Measurements from ENCODE around the gene KRTAP12-3. TPM values are rescaled to one million over a fixed set of nuclear protein-coding genes. Genes with fewer than 3 reads are reported as not detected.
"Not testable (repeated sequence)": the region's sequence is repeated elsewhere in the genome, so short reads cannot be mapped to it uniquely, and the experiment has no call there.

Gene KRTAP12-3, protein sequence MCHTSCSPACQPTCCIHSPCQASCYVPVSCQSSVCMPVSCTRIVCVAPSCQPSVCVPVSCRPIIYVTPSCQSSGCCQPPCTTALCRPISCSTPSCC
- total RNA-seq, result not detected
- not detected for polyA plus RNA-seq
- long read RNA-seq, donor 1, result 0 reads
- long read RNA-seq, donor 2, result 0 reads
- long read RNA-seq, donor 3, result 0 reads

DNA sequence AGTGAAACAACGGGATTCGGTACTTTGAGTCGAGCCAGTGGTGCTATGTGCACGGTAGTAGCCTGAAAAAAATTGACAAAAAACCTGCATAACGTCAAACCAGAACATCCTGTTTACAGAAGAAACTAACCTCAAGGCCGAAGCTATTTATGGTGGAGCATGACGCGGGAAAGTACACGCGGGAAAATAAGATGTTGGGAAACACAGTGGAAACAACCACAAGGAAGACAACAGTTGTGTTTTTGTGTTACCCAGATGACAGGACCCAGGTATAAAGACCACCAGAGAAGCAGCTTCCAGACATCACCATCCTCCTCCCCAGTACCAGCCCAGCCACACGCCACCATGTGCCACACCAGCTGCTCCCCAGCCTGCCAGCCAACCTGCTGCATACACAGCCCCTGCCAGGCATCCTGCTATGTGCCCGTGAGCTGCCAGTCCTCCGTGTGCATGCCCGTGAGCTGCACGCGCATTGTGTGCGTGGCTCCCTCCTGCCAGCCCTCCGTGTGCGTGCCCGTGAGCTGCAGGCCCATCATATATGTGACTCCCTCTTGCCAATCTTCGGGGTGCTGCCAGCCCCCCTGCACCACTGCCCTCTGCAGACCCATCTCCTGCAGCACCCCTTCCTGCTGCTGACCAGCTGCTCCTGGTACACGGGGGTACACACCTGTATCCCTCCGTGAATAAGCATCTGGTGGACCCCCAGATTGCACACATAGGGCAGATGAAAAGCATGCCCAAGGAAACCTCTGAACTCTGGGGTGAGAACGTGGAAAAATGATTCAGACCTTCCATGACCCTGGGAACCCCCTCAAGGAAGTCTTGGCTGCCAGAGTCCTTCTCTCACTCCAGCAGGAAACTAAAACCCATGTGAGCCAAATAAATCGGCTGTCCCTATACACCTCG, at the start of gene KRTAP12-3:
TSS of gene KRTAP12-3 (plus strand) at position 298 of the 906 bp plus-strand sequence. CDS start at position 346, 48 bp downstream.
- Histone ChIP-seq H3K4me1 (peaks cover 0 to 4% (median 0%) of the 10 kb centered on the region in 12 donors), H3K4me3 (no peak within 1 kb of the TSS), H3K27me3 (peaks cover 0 to 8% (median 0%) of the 10 kb centered on the region in 9 donors), H3K9me3 (peaks cover 0 to 17% (median 4%) of the 10 kb centered on the region in 12 donors), H3K36me3 (no peaks in the 10 kb centered on the region), H3K27ac (peak within 1 kb of the TSS in 2 of 12 donors; percentile 13 to 74)
- peak in 1 of 5 donors; percentile 54 for DNase-seq
- WGBS, 4 donors, result 72 to 76% (median 74%) methylated on average over 25 to 26 of the region's 26 CpGs
- peak in 1 of 4 donors; percentile 16 for ATAC-seq
- intact Hi-C loops (cut with DNase I), result no loop called here
- TF ChIP-seq, protein P1, sequence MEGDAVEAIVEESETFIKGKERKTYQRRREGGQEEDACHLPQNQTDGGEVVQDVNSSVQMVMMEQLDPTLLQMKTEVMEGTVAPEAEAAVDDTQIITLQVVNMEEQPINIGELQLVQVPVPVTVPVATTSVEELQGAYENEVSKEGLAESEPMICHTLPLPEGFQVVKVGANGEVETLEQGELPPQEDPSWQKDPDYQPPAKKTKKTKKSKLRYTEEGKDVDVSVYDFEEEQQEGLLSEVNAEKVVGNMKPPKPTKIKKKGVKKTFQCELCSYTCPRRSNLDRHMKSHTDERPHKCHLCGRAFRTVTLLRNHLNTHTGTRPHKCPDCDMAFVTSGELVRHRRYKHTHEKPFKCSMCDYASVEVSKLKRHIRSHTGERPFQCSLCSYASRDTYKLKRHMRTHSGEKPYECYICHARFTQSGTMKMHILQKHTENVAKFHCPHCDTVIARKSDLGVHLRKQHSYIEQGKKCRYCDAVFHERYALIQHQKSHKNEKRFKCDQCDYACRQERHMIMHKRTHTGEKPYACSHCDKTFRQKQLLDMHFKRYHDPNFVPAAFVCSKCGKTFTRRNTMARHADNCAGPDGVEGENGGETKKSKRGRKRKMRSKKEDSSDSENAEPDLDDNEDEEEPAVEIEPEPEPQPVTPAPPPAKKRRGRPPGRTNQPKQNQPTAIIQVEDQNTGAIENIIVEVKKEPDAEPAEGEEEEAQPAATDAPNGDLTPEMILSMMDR (IDR thresholded peaks at IDR 0.05), result no peak
- TF ChIP-seq POLR2A (IDR thresholded peaks at IDR 0.05), result no peak

DNA sequence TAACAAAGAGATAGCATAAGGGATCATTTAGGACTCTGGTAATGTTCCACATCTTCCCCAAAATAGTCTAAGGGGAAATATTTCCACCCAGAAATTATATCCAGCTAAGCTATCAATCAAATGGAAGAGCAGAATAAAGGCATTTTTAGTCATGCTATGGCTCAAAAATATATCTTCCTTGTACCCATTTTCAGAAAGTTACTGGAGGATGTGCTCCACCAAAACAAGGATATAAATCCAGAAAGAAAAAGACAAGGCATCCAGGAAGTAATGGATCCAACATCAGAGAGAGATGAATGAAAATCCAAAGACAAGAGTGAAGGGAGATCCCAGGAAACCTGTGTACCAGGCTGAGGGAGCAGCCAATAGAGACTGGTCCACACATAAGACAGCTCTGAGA, 48.5 kb upstream of the KRTAP12-3 start:
- Histone ChIP-seq H3K9me3 (peaks cover 0 to 37% (median 6%) of the 10 kb centered on the region in 12 donors), H3K27me3 (peaks cover 0 to 7% (median 0%) of the 10 kb centered on the region in 9 donors)
- intact Hi-C loops (cut with DNase I), result no loop called here

DNA sequence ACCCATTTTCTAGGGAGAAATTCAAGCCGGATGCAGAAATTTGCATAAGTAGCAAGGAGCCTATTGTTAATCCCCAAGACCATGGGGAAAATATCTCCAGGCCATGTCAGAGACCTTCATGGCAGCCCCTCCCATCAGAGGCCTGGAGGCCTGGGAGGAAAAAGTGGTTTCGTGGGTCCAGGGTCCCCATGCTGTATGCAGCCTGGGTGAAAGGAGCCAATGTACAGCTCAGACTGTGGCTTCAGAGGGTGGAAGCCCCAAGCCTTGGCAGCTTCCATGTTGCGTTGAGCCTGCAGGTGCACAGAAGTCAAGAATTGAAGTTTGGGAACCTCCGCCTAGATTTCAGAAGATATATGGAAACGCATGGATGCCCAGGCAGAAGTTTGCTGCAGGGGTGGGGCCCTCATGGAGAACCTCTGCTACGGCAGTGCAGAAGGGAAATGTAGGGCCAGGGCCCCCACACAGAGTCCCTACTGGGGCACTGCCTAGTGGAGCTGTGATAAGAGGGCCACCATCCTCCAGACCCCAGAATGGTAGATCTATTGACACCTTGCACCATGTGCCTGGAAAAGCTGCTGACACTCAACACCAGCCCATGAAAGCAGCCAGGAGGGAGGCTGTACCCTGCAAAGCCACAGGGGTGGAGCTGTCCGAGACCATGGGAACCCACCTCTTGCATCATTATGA, 47.4 kb upstream of the KRTAP12-3 start:
- intact Hi-C loops (cut with DNase I), result not testable (repeated sequence)

More for the DNA sequence above, 48.5 kb upstream of the KRTAP12-3 start:
- DNase-seq (no peak), ATAC-seq (no peak)
- no peak overlapping the region for H3K27ac ChIP-seq
- H3K4me1 ChIP-seq, result no peaks in the 10 kb centered on the region
- no peaks in the 10 kb centered on the region for H3K36me3 ChIP-seq
- no peak overlapping the region for H3K4me3 ChIP-seq
- TF ChIP-seq, protein P1 (IDR thresholded peaks at IDR 0.05), result no peak
- TF ChIP-seq POLR2A (IDR thresholded peaks at IDR 0.05), result no peak

DNA sequence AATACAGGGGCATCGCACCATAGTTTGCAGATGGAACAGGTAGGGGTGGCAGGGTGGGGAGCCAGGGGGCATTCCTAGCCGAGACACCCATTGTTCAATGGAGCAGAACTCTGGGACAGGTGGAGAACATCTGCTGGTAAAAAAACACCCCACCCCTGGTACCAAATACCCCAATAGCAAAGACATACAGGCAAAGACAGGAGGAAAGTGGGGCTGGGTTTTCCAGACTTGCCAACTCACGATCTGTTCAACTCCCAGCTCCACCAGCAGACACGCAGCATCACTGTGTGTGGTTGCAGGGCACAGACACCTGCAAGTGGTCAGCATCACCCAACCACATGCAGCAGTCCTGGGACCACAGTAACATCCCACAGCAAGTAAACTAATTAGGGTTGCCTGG, 46.2 kb upstream of the KRTAP12-3 start:
- ATAC-seq (no peak), DNase-seq (no peak)
- Histone ChIP-seq H3K4me1 (no peaks in the 10 kb centered on the region), H3K4me3 (no peak overlapping the region), H3K27ac (no peak overlapping the region), H3K36me3 (no peaks in the 10 kb centered on the region), H3K9me3 (peaks cover 0 to 36% (median 6%) of the 10 kb centered on the region in 12 donors), H3K27me3 (peaks cover 0 to 5% (median 0%) of the 10 kb centered on the region in 9 donors)
- TF ChIP-seq, protein P1 (IDR thresholded peaks at IDR 0.05), result no peak
- TF ChIP-seq POLR2A (IDR thresholded peaks at IDR 0.05), result no peak
- intact Hi-C loops (cut with DNase I), result no loop called here
- WGBS, 4 donors, result 76 to 89% (median 86%) methylated on average over 4 of the region's 4 CpGs

More for the DNA sequence above, 47.4 kb upstream of the KRTAP12-3 start:
- H3K36me3 ChIP-seq, ATAC-seq, DNase-seq, H3K27ac ChIP-seq, H3K27me3 ChIP-seq, H3K4me1 ChIP-seq, H3K4me3 ChIP-seq: not testable (repeated sequence)
- peaks cover 0 to 37% (median 6%) of the 10 kb centered on the region in 12 donors for H3K9me3 ChIP-seq
- WGBS, 4 donors, result 86 to 98% (median 91%) methylated on average over 7 of the region's 7 CpGs

Data from heart left ventricle (tissue), 16 donors.